ENCODE measurements around the gene CYP26B1.

CYP26B1 gene

DNA sequence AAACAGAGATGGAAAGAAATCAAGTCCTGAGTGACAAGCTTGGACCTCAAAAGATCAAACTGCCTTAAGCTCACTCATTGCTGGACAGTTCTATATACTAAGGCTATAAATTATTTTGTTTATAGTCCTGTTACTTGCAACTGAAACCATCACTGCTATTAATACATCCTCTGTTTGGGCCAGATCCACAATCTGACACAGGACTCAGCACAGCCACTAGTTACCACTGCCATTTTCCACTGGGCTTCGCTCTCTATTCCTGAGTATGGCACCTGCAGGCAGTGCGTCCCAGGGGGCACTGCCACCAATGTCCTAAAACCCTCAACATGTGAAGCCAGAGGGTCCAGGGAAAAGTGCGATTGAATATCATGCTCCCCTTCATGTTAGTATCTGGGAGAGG lies 52.3 kb downstream of the CYP26B1 start:
- H3F3A ChIP-seq (ENCODE audit: insufficient read depth, low read length): no peaks in the 10 kb centered on the region

DNA sequence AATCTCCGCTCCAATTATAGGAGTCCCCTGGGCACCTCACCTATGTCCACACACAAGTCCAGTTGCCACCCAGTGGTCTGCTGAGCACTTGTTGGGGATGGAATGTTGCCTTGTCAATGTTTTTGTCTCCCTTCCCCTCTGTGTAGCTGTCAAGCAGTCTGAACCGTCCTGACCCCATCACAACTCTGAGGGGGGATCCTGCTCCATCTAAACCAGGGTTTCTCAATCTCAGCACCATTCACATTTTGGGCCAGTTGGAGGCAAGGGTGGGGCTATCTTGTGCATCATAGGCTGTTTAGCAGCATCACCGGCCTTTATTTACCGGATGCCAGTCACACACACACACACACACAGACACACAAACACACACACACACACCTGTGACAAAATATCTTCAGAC lies 53.0 kb downstream of the CYP26B1 start:
- no peak for DNase-seq
- Histone ChIP-seq H3K4me1 (ENCODE audit: low read length) (no peaks in the 10 kb centered on the region), H2AFZ (ENCODE audit: low read length) (no peak overlapping the region), H3K27ac (ENCODE audit: low read length) (no peak overlapping the region), H3K9me3 (replicated peaks; ENCODE audit: insufficient read depth, low read length) (no peaks in the 10 kb centered on the region), H3K36me3 (replicated peaks; ENCODE audit: insufficient read depth, low read length) (no peaks in the 10 kb centered on the region), H4K20me1 (ENCODE audit: insufficient read depth, low read length) (no peaks in the 10 kb centered on the region), H3K4me2 (ENCODE audit: low read depth, low read length) (no peak overlapping the region), H3K9me2 (replicated peaks; ENCODE audit: insufficient read depth, low read length) (no peaks in the 10 kb centered on the region), H3K79me2 (ENCODE audit: low read length) (no peaks in the 10 kb centered on the region), H3K4me3 (ENCODE audit: low read length) (no peak overlapping the region), H3F3A (ENCODE audit: insufficient read depth, low read length) (no peaks in the 10 kb centered on the region), H3K9ac (ENCODE audit: low read length) (no peak overlapping the region), H3K27me3 (replicated peaks; ENCODE audit: insufficient read depth, low read length) (no peaks in the 10 kb centered on the region)
- TF ChIP-seq EZH2phosphoT487 (IDR thresholded peaks at IDR 0.05; ENCODE audit: low read length): no peak
- no peak for TF ChIP-seq EZH2 (optimal IDR thresholded peaks at IDR 0.05; ENCODE audit: low read depth, low read length)
- TF ChIP-seq, protein P1, sequence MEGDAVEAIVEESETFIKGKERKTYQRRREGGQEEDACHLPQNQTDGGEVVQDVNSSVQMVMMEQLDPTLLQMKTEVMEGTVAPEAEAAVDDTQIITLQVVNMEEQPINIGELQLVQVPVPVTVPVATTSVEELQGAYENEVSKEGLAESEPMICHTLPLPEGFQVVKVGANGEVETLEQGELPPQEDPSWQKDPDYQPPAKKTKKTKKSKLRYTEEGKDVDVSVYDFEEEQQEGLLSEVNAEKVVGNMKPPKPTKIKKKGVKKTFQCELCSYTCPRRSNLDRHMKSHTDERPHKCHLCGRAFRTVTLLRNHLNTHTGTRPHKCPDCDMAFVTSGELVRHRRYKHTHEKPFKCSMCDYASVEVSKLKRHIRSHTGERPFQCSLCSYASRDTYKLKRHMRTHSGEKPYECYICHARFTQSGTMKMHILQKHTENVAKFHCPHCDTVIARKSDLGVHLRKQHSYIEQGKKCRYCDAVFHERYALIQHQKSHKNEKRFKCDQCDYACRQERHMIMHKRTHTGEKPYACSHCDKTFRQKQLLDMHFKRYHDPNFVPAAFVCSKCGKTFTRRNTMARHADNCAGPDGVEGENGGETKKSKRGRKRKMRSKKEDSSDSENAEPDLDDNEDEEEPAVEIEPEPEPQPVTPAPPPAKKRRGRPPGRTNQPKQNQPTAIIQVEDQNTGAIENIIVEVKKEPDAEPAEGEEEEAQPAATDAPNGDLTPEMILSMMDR (IDR thresholded peaks at IDR 0.05; ENCODE audit: low read length): no peak

More for the DNA sequence above, 52.3 kb downstream of the CYP26B1 start:
- H3K79me2 ChIP-seq (ENCODE audit: low read length): no peaks in the 10 kb centered on the region
- no peak overlapping the region for H3K4me3 ChIP-seq (ENCODE audit: low read length)
- no peaks in the 10 kb centered on the region for H4K20me1 ChIP-seq (ENCODE audit: insufficient read depth, low read length)
- H3K9me2 ChIP-seq (replicated peaks; ENCODE audit: insufficient read depth, low read length): no peaks in the 10 kb centered on the region
- no peak overlapping the region for H2AFZ ChIP-seq (ENCODE audit: low read length)
- H3K27me3 ChIP-seq (replicated peaks; ENCODE audit: insufficient read depth, low read length): no peaks in the 10 kb centered on the region
- DNase-seq: no peak
- no peak overlapping the region for H3K4me2 ChIP-seq (ENCODE audit: low read depth, low read length)
- TF ChIP-seq EZH2 (optimal IDR thresholded peaks at IDR 0.05; ENCODE audit: low read depth, low read length): no peak
- no peak for TF ChIP-seq EZH2phosphoT487 (IDR thresholded peaks at IDR 0.05; ENCODE audit: low read length)
- TF ChIP-seq, protein P1 (IDR thresholded peaks at IDR 0.05; ENCODE audit: low read length): no peak
- no peaks in the 10 kb centered on the region for H3K9me3 ChIP-seq (replicated peaks; ENCODE audit: insufficient read depth, low read length)
- no peak overlapping the region for H3K9ac ChIP-seq (ENCODE audit: low read length)
- no peaks in the 10 kb centered on the region for H3K36me3 ChIP-seq (replicated peaks; ENCODE audit: insufficient read depth, low read length)
- H3K27ac ChIP-seq (ENCODE audit: low read length): no peak overlapping the region
- no peaks in the 10 kb centered on the region for H3K4me1 ChIP-seq (ENCODE audit: low read length)

DNA sequence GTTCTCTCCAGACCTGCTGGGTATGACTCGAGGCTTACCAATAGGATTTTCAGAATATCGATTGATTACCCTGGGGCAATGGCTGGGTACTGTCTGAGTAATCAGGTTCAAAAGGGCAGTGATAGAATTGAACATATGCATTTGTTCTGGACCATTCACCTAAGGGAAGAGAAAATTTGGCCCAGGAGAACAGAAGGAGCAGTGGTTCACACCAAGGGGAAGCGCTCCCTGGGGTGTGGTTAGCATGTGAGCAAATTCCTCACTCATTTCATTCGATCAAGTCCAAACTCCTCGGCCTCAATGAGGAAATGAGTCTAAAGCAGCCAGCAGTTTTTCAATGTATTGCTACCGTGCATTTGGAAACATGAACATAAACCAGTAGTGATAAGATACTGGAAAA lies 55.6 kb downstream of the CYP26B1 start:
- Histone ChIP-seq H3K79me2 (ENCODE audit: low read length) (no peaks in the 10 kb centered on the region), H3K4me2 (ENCODE audit: low read depth, low read length) (no peak overlapping the region), H3K4me1 (ENCODE audit: low read length) (no peaks in the 10 kb centered on the region), H3K4me3 (ENCODE audit: low read length) (no peak overlapping the region), H3K9me3 (replicated peaks; ENCODE audit: insufficient read depth, low read length) (no peaks in the 10 kb centered on the region), H3F3A (ENCODE audit: insufficient read depth, low read length) (no peaks in the 10 kb centered on the region), H3K36me3 (replicated peaks; ENCODE audit: insufficient read depth, low read length) (no peaks in the 10 kb centered on the region), H4K20me1 (ENCODE audit: insufficient read depth, low read length) (no peaks in the 10 kb centered on the region), H2AFZ (ENCODE audit: low read length) (no peak overlapping the region), H3K9me2 (replicated peaks; ENCODE audit: insufficient read depth, low read length) (no peaks in the 10 kb centered on the region), H3K27me3 (replicated peaks; ENCODE audit: insufficient read depth, low read length) (no peaks in the 10 kb centered on the region), H3K9ac (ENCODE audit: low read length) (no peak overlapping the region), H3K27ac (ENCODE audit: low read length) (no peak overlapping the region)
- no peak for DNase-seq
- TF ChIP-seq, protein P1 (IDR thresholded peaks at IDR 0.05; ENCODE audit: low read length): no peak
- no peak for TF ChIP-seq EZH2 (optimal IDR thresholded peaks at IDR 0.05; ENCODE audit: low read depth, low read length)
- no peak for TF ChIP-seq EZH2phosphoT487 (IDR thresholded peaks at IDR 0.05; ENCODE audit: low read length)

All from MM.1S (cell line).